ENCODE measurements around the gene NAIF1.

DNA sequence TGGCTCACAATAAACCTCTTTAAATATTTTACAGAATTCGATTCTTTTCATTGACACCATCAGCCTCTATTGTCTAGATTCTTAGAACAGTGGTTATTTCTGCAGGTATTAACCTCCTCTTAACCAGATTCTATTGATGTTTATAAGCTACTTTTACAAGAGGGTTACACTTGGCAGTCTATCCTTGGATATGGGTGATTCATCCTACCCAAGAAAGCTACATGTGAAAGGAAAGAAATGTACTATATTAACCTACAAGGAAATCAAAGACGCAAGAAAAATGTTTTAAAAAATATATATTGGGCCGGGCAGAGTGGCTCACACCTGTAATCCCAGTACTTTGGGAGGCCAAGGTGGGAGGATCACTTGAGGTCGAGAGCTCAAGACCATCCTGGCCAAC is 17.6 kb upstream of the NAIF1 start:
- TF ChIP-seq EZH2 (IDR thresholded peaks at IDR 0.05; ENCODE audit: borderline replicate concordance, control insufficient read depth, low read depth, low read length) (no peak), POLR2AphosphoS5 (IDR thresholded peaks at IDR 0.05; ENCODE audit: low read length) (no peak), RCOR1 (conservative IDR thresholded peaks at IDR 0.05; ENCODE audit: low read depth, low read length) (no peak), CEBPB (IDR thresholded peaks at IDR 0.05; ENCODE audit: borderline replicate concordance in 1 of 2, low read depth in 2 of 2, low read length in 2 of 2) (no peak), ZNF274 (IDR thresholded peaks at IDR 0.05; ENCODE audit: insufficient read depth, insufficient read length) (no peak), ATF7 (IDR thresholded peaks at IDR 0.05; ENCODE audit: low read depth) (no peak), TCF3 (IDR thresholded peaks at IDR 0.05; ENCODE audit: borderline replicate concordance, insufficient read depth, low read depth, low read length) (no peak), DPF2 (IDR thresholded peaks at IDR 0.05) (no peak)
- TF ChIP-seq, protein P1, sequence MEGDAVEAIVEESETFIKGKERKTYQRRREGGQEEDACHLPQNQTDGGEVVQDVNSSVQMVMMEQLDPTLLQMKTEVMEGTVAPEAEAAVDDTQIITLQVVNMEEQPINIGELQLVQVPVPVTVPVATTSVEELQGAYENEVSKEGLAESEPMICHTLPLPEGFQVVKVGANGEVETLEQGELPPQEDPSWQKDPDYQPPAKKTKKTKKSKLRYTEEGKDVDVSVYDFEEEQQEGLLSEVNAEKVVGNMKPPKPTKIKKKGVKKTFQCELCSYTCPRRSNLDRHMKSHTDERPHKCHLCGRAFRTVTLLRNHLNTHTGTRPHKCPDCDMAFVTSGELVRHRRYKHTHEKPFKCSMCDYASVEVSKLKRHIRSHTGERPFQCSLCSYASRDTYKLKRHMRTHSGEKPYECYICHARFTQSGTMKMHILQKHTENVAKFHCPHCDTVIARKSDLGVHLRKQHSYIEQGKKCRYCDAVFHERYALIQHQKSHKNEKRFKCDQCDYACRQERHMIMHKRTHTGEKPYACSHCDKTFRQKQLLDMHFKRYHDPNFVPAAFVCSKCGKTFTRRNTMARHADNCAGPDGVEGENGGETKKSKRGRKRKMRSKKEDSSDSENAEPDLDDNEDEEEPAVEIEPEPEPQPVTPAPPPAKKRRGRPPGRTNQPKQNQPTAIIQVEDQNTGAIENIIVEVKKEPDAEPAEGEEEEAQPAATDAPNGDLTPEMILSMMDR (IDR thresholded peaks at IDR 0.05 in 2 of 3, conservative IDR thresholded peaks at IDR 0.05 in 1 of 3; ENCODE audit: control insufficient read depth in 2 of 3, extremely low read depth in 1 of 3, insufficient read depth in 1 of 3, low read depth in 3 of 3, low read length in 3 of 3), result no peak
- TF ChIP-seq, protein P2, sequence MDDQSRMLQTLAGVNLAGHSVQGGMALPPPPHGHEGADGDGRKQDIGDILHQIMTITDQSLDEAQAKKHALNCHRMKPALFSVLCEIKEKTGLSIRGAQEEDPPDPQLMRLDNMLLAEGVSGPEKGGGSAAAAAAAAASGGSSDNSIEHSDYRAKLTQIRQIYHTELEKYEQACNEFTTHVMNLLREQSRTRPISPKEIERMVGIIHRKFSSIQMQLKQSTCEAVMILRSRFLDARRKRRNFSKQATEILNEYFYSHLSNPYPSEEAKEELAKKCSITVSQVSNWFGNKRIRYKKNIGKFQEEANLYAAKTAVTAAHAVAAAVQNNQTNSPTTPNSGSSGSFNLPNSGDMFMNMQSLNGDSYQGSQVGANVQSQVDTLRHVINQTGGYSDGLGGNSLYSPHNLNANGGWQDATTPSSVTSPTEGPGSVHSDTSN (IDR thresholded peaks at IDR 0.05; ENCODE audit: insufficient replicate concordance, low read depth, low read length), result no peak
- TF ChIP-seq, protein P3, sequence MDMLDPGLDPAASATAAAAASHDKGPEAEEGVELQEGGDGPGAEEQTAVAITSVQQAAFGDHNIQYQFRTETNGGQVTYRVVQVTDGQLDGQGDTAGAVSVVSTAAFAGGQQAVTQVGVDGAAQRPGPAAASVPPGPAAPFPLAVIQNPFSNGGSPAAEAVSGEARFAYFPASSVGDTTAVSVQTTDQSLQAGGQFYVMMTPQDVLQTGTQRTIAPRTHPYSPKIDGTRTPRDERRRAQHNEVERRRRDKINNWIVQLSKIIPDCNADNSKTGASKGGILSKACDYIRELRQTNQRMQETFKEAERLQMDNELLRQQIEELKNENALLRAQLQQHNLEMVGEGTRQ (IDR thresholded peaks at IDR 0.05; ENCODE audit: borderline replicate concordance, low read depth, low read length), result no peak
- TF ChIP-seq, protein P4, sequence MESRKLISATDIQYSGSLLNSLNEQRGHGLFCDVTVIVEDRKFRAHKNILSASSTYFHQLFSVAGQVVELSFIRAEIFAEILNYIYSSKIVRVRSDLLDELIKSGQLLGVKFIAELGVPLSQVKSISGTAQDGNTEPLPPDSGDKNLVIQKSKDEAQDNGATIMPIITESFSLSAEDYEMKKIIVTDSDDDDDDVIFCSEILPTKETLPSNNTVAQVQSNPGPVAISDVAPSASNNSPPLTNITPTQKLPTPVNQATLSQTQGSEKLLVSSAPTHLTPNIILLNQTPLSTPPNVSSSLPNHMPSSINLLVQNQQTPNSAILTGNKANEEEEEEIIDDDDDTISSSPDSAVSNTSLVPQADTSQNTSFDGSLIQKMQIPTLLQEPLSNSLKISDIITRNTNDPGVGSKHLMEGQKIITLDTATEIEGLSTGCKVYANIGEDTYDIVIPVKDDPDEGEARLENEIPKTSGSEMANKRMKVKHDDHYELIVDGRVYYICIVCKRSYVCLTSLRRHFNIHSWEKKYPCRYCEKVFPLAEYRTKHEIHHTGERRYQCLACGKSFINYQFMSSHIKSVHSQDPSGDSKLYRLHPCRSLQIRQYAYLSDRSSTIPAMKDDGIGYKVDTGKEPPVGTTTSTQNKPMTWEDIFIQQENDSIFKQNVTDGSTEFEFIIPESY (IDR thresholded peaks at IDR 0.05), result no peak
